ENCODE data around the gene ZNF619.

The ZNF619 gene

GRCh38 chr3:40465456-40465855 is 11.5 kb upstream of the ZNF619 start:
- no peak for DNase-seq

- DNase-seq = no peak
Observed at GRCh38 chr3:40468018-40468417, 8.9 kb upstream of the ZNF619 start.

- no peak for DNase-seq
Observed at GRCh38 chr3:40470701-40471100, 6.2 kb upstream of the ZNF619 start.

GRCh38 chr3:40477666-40478065 is 744 bp downstream of the ZNF619 start:
- DNase-seq = no peak

- no peak for DNase-seq
Observed at GRCh38 chr3:40487172-40487571, 10.2 kb downstream of the ZNF619 start.

GRCh38 chr3:40490916-40491315 is 14.0 kb downstream of the ZNF619 start:
- no peak for DNase-seq

- no peak for DNase-seq
Observed at GRCh38 chr3:40494698-40495097, 17.8 kb downstream of the ZNF619 start.

- DNase-seq = no peak
Observed at GRCh38 chr3:40497288-40497687, 20.4 kb downstream of the ZNF619 start.

- no peak for DNase-seq
Observed at GRCh38 chr3:40499952-40500351, 23.0 kb downstream of the ZNF619 start.

GRCh38 chr3:40502034-40502433 is 25.1 kb downstream of the ZNF619 start:
- DNase-seq = no peak

- DNase-seq = no peak
Observed at GRCh38 chr3:40504636-40505430, 27.9 kb downstream of the ZNF619 start.

GRCh38 chr3:40505599-40506462 is 28.9 kb downstream of the ZNF619 start, which contains the start of gene ZNF620:
Gene ZNF620, plus strand, starts transcription at chr3:40506039. Its CDS starts 314 bp downstream, at chr3:40506353.
- peak; percentile 4 for DNase-seq

GRCh38 chr3:40511031-40511718 is 34.3 kb downstream of the ZNF619 start:
- DNase-seq = no peak

GRCh38 chr3:40516201-40516600 is 39.3 kb downstream of the ZNF619 start:
- DNase-seq = no peak

- DNase-seq = no peak
Observed at GRCh38 chr3:40518067-40518466, 41.1 kb downstream of the ZNF619 start.

- no peak for DNase-seq
Observed at GRCh38 chr3:40518848-40519247, 41.9 kb downstream of the ZNF619 start.

GRCh38 chr3:40521254-40521653 is 44.3 kb downstream of the ZNF619 start:
- no peak for DNase-seq

- DNase-seq = no peak
Observed at GRCh38 chr3:40523781-40524180, 46.9 kb downstream of the ZNF619 start.

GRCh38 chr3:40524222-40524567 is 47.3 kb downstream of the ZNF619 start:
- no peak for DNase-seq

GRCh38 chr3:40524568-40525285 is 47.8 kb downstream of the ZNF619 start, which contains the start of gene ZNF621:
Gene ZNF621, plus strand, starts transcription at chr3:40524960. Its CDS starts 881 bp downstream, at chr3:40525841.
- DNase-seq = peak; percentile 63

- DNase-seq = no peak
Observed at GRCh38 chr3:40528426-40528825, 51.5 kb downstream of the ZNF619 start.

- no peak for DNase-seq
Observed at GRCh38 chr3:40532252-40532651, 55.3 kb downstream of the ZNF619 start.

GRCh38 chr3:40534283-40534682 is 57.4 kb downstream of the ZNF619 start:
- no peak for DNase-seq

Data from effector CD4-positive, alpha-beta T cell (primary cell).